AG10803 (cell line): ENCODE measurements around the gene INPP5A.
A peak's percentile ranks its signal among the peaks of the same experiment; 100 is the strongest.

ENCODE experiments used
- DNase-seq: peaks from one replicate; pipeline ENCODE4 v3.0.0; 2010; ENCODE audit warnings: low read depth
- H3K4me3 ChIP-seq: 2 replicates; pipeline ENCODE4 v1.5.1; 2011; ENCODE audit warnings: mild to moderate bottlenecking, low read length, control low read depth
- CTCF ChIP-seq: conservative IDR thresholded peaks from 2 replicates; pipeline ENCODE4 v1.5.1; 2011; ENCODE audit warnings: mild to moderate bottlenecking, low read length, control low read depth, inconsistent platforms

INPP5A gene

GRCh38 chr10:132522521-132523411, 14.8 kb upstream of the INPP5A start:
- no peak for DNase-seq
- H3K4me3 ChIP-seq: no peak overlapping the region
- TF ChIP-seq CTCF: no peak

GRCh38 chr10:132523561-132524442, 13.8 kb upstream of the INPP5A start:
- no peak for DNase-seq
- H3K4me3 ChIP-seq: no peak overlapping the region
- no peak for TF ChIP-seq CTCF

GRCh38 chr10:132524443-132525285, 12.9 kb upstream of the INPP5A start:
- DNase-seq: no peak
- TF ChIP-seq CTCF: no peak
- no peak overlapping the region for H3K4me3 ChIP-seq

- H3K4me3 ChIP-seq: no peak overlapping the region
- TF ChIP-seq CTCF: no peak
- peak; percentile 94 for DNase-seq
Observed at GRCh38 chr10:132526676-132527075, 10.9 kb upstream of the INPP5A start.

GRCh38 chr10:132527339-132528063, 10.1 kb upstream of the INPP5A start:
- no peak for TF ChIP-seq CTCF
- DNase-seq: no peak
- H3K4me3 ChIP-seq: no peak overlapping the region

GRCh38 chr10:132528064-132528691, 9.4 kb upstream of the INPP5A start:
- no peak overlapping the region for H3K4me3 ChIP-seq
- TF ChIP-seq CTCF: no peak
- peak; percentile 62 for DNase-seq
